ENCODE data around the gene ZNF12. TPM values are rescaled to one million over a fixed set of nuclear protein-coding genes. Genes with fewer than 3 reads are reported as not detected.

ZNF12 gene
- total RNA-seq, 1 donor from 2014 or later = 25.0 TPM

DNA sequence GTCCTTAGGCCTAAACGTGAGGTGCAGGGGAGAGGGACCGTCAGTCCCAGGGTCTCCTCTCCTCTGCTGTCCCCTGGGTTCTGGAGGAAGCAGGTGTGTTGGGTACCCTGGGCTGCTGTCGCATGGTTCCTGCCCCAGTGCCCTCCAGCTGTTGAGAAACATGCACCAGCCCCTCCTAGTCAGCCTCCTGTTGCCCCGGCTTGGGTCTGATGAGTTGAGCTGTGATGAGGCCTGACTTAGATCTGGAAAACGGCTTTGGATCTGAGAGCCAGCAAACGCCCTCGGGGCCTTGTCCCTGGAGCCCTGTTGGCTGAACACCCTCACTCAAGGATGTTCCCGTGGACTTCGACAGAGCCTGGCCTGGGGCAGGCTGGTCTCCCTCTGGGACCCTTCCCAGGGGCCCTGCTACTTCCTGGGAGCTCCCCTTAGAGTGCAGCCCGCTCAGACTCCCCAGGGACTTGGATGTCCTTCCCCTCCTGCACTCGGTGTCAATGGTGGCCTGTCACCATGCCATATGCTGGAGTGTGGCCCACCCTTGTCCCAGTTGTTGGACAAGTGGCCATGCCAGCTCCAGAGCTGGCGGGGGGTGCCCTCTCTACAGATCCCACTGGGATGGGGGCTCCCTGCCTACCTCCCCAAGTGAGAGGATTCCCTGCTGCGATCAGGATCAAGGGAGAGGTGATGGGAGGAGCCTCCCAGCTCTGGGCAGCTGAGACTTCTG lies 57.3 kb downstream of the ZNF12 start:
- no peaks in the 10 kb centered on the region for H3K27me3 ChIP-seq
- intact Hi-C loops (cut with DNase I) = no loop called here
- ATAC-seq (no peak), DNase-seq (peak; percentile 52)
- no peaks in the 10 kb centered on the region for H3K9me3 ChIP-seq
- no peak overlapping the region for H3K27ac ChIP-seq
- no peaks in the 10 kb centered on the region for H3K4me1 ChIP-seq
- H3K4me3 ChIP-seq = no peak overlapping the region
- H3K36me3 ChIP-seq = peaks cover 48% of the 10 kb centered on the region
- TF ChIP-seq, protein P1, sequence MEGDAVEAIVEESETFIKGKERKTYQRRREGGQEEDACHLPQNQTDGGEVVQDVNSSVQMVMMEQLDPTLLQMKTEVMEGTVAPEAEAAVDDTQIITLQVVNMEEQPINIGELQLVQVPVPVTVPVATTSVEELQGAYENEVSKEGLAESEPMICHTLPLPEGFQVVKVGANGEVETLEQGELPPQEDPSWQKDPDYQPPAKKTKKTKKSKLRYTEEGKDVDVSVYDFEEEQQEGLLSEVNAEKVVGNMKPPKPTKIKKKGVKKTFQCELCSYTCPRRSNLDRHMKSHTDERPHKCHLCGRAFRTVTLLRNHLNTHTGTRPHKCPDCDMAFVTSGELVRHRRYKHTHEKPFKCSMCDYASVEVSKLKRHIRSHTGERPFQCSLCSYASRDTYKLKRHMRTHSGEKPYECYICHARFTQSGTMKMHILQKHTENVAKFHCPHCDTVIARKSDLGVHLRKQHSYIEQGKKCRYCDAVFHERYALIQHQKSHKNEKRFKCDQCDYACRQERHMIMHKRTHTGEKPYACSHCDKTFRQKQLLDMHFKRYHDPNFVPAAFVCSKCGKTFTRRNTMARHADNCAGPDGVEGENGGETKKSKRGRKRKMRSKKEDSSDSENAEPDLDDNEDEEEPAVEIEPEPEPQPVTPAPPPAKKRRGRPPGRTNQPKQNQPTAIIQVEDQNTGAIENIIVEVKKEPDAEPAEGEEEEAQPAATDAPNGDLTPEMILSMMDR (IDR thresholded peaks at IDR 0.05) = no peak

- intact Hi-C loops (cut with DNase I) = no loop called here
- Histone ChIP-seq H3K9me3 (no peaks in the 10 kb centered on the region), H3K4me3 (no peak overlapping the region), H3K27ac (no peak overlapping the region), H3K36me3 (peaks cover 54% of the 10 kb centered on the region), H3K27me3 (no peaks in the 10 kb centered on the region), H3K4me1 (no peaks in the 10 kb centered on the region)
- DNase-seq = no peak
- ATAC-seq = no peak
- TF ChIP-seq, protein P1 (IDR thresholded peaks at IDR 0.05) = no peak
Measured at GRCh38 chr7:6648815-6649104, 58.0 kb downstream of the ZNF12 start.

DNA sequence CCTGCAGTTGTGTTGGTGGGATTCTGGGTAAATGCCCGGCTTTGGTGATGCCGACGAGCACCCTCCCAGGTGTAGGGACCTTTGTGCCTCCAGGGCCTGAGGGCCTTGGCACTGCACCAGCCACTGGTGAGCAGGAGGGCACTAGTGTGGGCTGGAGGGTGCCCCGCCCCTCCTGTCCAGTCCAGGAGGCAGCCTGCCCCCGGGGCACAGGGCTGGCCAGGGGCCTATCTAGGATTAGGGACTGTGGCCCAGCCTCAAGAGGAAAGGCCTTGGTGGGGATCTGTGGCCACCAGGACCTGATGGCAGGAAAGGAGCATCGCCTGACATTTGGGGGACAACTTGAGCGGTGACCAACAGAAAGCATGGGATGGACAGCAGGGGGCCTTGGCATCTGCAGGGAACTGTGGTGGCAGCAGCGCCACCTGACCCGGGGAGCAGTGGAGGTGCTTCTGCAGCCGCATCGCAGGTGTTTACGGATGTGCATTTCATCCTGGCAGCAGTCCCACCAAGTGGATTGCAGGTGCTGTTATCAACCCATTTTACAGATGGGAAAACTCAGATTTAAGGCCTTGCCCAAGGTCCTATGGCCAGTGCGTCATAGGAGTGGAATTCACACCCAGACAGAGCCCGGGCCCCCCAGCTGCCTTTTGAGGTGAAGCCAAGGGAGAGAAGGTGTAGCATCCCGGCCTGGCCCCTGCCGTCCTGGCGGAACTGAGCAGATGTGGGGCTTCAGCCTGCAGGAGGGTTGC lies 58.5 kb downstream of the ZNF12 start:
- DNase-seq (no peak), ATAC-seq (no peak)
- intact Hi-C loops (cut with DNase I) = no loop called here
- Histone ChIP-seq H3K36me3 (peaks cover 58% of the 10 kb centered on the region), H3K9me3 (no peaks in the 10 kb centered on the region), H3K27me3 (no peaks in the 10 kb centered on the region), H3K4me3 (no peak overlapping the region), H3K27ac (no peak overlapping the region), H3K4me1 (no peaks in the 10 kb centered on the region)
- TF ChIP-seq, protein P1 (IDR thresholded peaks at IDR 0.05) = no peak

- Histone ChIP-seq H3K4me1 (no peaks in the 10 kb centered on the region), H3K27me3 (no peaks in the 10 kb centered on the region), H3K27ac (no peak overlapping the region), H3K9me3 (no peaks in the 10 kb centered on the region), H3K4me3 (no peak overlapping the region), H3K36me3 (peaks cover 65% of the 10 kb centered on the region)
- TF ChIP-seq, protein P1 (IDR thresholded peaks at IDR 0.05) = no peak
- ATAC-seq = no peak
- intact Hi-C loops (cut with DNase I) = no loop called here
- DNase-seq = no peak
Measured at GRCh38 chr7:6647541-6647940, 59.2 kb downstream of the ZNF12 start.

DNA sequence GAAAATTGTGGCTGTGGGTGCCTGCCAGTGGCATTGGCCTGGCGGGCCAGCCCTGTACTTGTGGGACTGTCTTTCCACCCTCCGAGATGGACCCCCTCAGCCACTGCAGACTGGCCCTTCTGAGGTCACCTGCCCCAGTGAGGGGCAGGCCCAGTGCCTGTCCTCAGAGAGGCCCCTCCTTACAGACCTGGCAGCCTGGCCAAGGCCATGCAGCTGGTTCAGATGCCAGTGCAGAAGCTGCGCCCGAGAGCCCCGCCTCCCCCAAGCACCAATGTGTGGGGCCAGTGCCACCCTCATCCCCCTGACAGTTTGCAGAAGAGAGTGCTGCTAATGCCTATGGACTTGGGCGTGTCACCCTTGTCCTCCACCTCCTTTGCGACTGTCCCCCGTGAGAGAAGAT lies 59.7 kb downstream of the ZNF12 start:
- Histone ChIP-seq H3K27ac (no peak overlapping the region), H3K27me3 (no peaks in the 10 kb centered on the region), H3K9me3 (no peaks in the 10 kb centered on the region), H3K36me3 (peaks cover 69% of the 10 kb centered on the region), H3K4me3 (no peak overlapping the region), H3K4me1 (no peaks in the 10 kb centered on the region)
- DNase-seq = no peak
- intact Hi-C loops (cut with DNase I) = no loop called here
- TF ChIP-seq, protein P1 (IDR thresholded peaks at IDR 0.05) = no peak
- ATAC-seq = no peak

Measured in upper lobe of right lung (tissue), 1 donor.